Measurements from ENCODE around the gene GPSM1. TPM values are rescaled to one million over a fixed set of nuclear protein-coding genes. Genes with fewer than 3 reads are reported as not detected.

The GPSM1 gene
- total and polyA plus RNA-seq, 9 of the 15 experiments (the other 6 are each of a cell fraction or from before 2014, with no cell fraction given) = 0.04 to 14.2 (median 3.1) TPM

- 0 out of 2 replicates have a peak, but pooled peaks have one; percentile 47 for TF ChIP-seq CBX1 (IDR thresholded peaks at IDR 0.05; ENCODE audit: low read depth)
- peak in 1 of 2 experiments; percentile 81 for TF ChIP-seq AFF1 (IDR thresholded peaks at IDR 0.05; ENCODE audit: low read depth in 1 of 2, partially characterized antibody in 2 of 2)
- no peak for TF ChIP-seq TFAM (CRISPR knock-in tag; conservative IDR thresholded peaks at IDR 0.05)
- no peak for TF ChIP-seq CBX3 (IDR thresholded peaks at IDR 0.05; ENCODE audit: borderline replicate concordance in 1 of 2, low read length in 2 of 2)
- peak in 1 of 2 experiments; percentile 53; a peak in 2 of 4 replicates for TF ChIP-seq NONO (IDR thresholded peaks at IDR 0.05; ENCODE audit: low read depth in 2 of 2, low read length in 1 of 2)
- TF ChIP-seq CTCF (IDR thresholded peaks at IDR 0.05 in 2 of 3, conservative IDR thresholded peaks at IDR 0.05 in 1 of 3; ENCODE audit: insufficient read depth in 2 of 3, low read depth in 1 of 3, low read length in 3 of 3) = peak; percentile 92 to 94 (median 93)
- TF ChIP-seq JUND (IDR thresholded peaks at IDR 0.05; ENCODE audit: borderline replicate concordance, low read depth, low read length) = peak; percentile 56
- no peak for TF ChIP-seq JUND (tag; IDR thresholded peaks at IDR 0.05; ENCODE audit: borderline replicate concordance, low read depth, low read length)
- no peak for TF ChIP-seq BCOR (IDR thresholded peaks at IDR 0.05)
- no peak for TF ChIP-seq CHD4 (IDR thresholded peaks at IDR 0.05; ENCODE audit: insufficient read depth, insufficient replicate concordance, low read depth, low read length, poor library complexity, severe bottlenecking)
- TF ChIP-seq POLR2AphosphoS2 (IDR thresholded peaks at IDR 0.05; ENCODE audit: low read length) = no peak; the same call in 1 of the 2 replicates
- no peak for TF ChIP-seq CBFA2T2 (conservative IDR thresholded peaks at IDR 0.05)
- peak; percentile 68 for TF ChIP-seq POLR2A (conservative IDR thresholded peaks at IDR 0.05)
- TF ChIP-seq CEBPZ (IDR thresholded peaks at IDR 0.05; ENCODE audit: borderline replicate concordance, low read depth, low read length) = peak; percentile 35; the same call in 1 of the 2 replicates
- TF ChIP-seq BRD9 (IDR thresholded peaks at IDR 0.05; ENCODE audit: low read depth, partially characterized antibody) = no peak
- no peak for TF ChIP-seq TCF3 (CRISPR knock-in tag; IDR thresholded peaks at IDR 0.05)
These were observed 72.9 kb downstream of the GPSM1 start, which contains the start of gene SNAPC4 (continued) for GRCh38 chr9:136400038-136400834.

Data from K562 (cell line).